Measurements from ENCODE around the gene MGME1. TPM values are rescaled to one million over a fixed set of nuclear protein-coding genes. Genes with fewer than 3 reads are reported as not detected.

Gene MGME1
- total and polyA plus RNA-seq, 2 of the 13 experiments (the other 11 are each of a cell fraction or from before 2014, with no cell fraction given): 36.7 to 66.6 TPM

GRCh38 chr20:17968366-17969277, at the start of gene MGME1, which contains the start of gene SNX5 (continued):
- TF ChIP-seq BRF2 (CRISPR knock-in tag; IDR thresholded peaks at IDR 0.05) (peak; percentile 96), YEATS4 (CRISPR knock-in tag; IDR thresholded peaks at IDR 0.05; ENCODE audit: borderline replicate concordance) (peak; percentile 100), ZNF530 (CRISPR knock-in tag; IDR thresholded peaks at IDR 0.05; ENCODE audit: low read depth) (peak; percentile 95; the same call in 1 of the 2 replicates), HMGXB4 (CRISPR knock-in tag; IDR thresholded peaks at IDR 0.05; ENCODE audit: borderline replicate concordance in 1 of 2, low read depth in 1 of 2) (peak; percentile 92 to 98), ZFP91 (CRISPR knock-in tag; IDR thresholded peaks at IDR 0.05; ENCODE audit: borderline replicate concordance) (peak; percentile 94), YEATS2 (CRISPR knock-in tag; IDR thresholded peaks at IDR 0.05; ENCODE audit: borderline replicate concordance) (peak; percentile 100), ZNF782 (CRISPR knock-in tag; IDR thresholded peaks at IDR 0.05; ENCODE audit: borderline replicate concordance) (peak; percentile 15; the same call in 1 of the 2 replicates), ZNF44 (CRISPR knock-in tag; IDR thresholded peaks at IDR 0.05) (0 out of 2 replicates have a peak, but pooled peaks have one; percentile 70), ZNF350 (CRISPR knock-in tag; IDR thresholded peaks at IDR 0.05; ENCODE audit: borderline replicate concordance, low read depth) (peak; percentile 99), ATF2 (CRISPR knock-in tag; IDR thresholded peaks at IDR 0.05) (peak; percentile 99), KDM1A (CRISPR knock-in tag; IDR thresholded peaks at IDR 0.05) (no peak), NFATC3 (CRISPR knock-in tag; IDR thresholded peaks at IDR 0.05) (no peak; the same call in none of the 2 replicates), ZNF558 (CRISPR knock-in tag; IDR thresholded peaks at IDR 0.05; ENCODE audit: borderline replicate concordance) (peak; percentile 99; the same call in 1 of the 2 replicates), RBM22 (optimal IDR thresholded peaks at IDR 0.05; ENCODE audit: low read length) (peak; percentile 99), HNRNPLL (IDR thresholded peaks at IDR 0.05; ENCODE audit: low read depth, low read length, poor library complexity, severe bottlenecking) (peak; percentile 97), FOXP4 (CRISPR knock-in tag; IDR thresholded peaks at IDR 0.05) (peak; percentile 72), HNF4A (CRISPR knock-in tag; IDR thresholded peaks at IDR 0.05) (0 out of 2 replicates have a peak, but pooled peaks have one; percentile 47), NR0B2 (CRISPR knock-in tag; IDR thresholded peaks at IDR 0.05) (peak; percentile 97)

Measured in HepG2 (cell line).